IMR-90 (cell line): Measurements from ENCODE around the gene INTS14. TPM values are rescaled to one million over a fixed set of nuclear protein-coding genes. Genes with fewer than 3 reads are reported as not detected.

ENCODE experiments used
- ATAC-seq: fragments of 200-7000 bp; cut with Tn5 transposase; 2 replicates; pipeline ENCODE4 v1.9.1; 2020; ENCODE audit warnings: low read depth, mild to moderate bottlenecking, moderate library complexity
- BruUV-seq: library from RNA; stranded (reverse); fragments of 400-500 nt; replicated peaks from 2 replicates; lab custom pipeline; 2021; lab: Mats Ljungman, UMichigan
- CTCF ChIA-PET: fragments of 300-600 bp; formaldehyde crosslinking; extraction: SDS; loops from one replicate; lab custom pipeline; 2021; ENCODE audit warnings: antibody characterized with exemption; lab: Yijun Ruan, JAX
- POLR2A ChIA-PET: fragments of 300-600 bp; sonication (Branson Sonifier 250); formaldehyde crosslinking; loops from one replicate; lab custom pipeline; 2022; ENCODE audit warnings: antibody characterized with exemption; ENCODE audit not compliant: unreplicated experiment; lab: Charles Lee
- DNase-seq: peaks from one replicate; pipeline ENCODE4 v3.0.0; 2013
- H2AFZ ChIP-seq: replicated peaks from 2 replicates; pipeline ENCODE3; 2013; ENCODE audit warnings: low read length, mild to moderate bottlenecking; ENCODE audit not compliant: poor library complexity
- H2AK5ac ChIP-seq: 2 replicates; pipeline ENCODE4 v1.6.1; 2013; ENCODE audit warnings: low read depth, low read length, inconsistent platforms
- H2AK9ac ChIP-seq: replicated peaks from 2 replicates; pipeline ENCODE3; 2013; ENCODE audit warnings: mild to moderate bottlenecking, low read depth, low read length, moderate library complexity; ENCODE audit not compliant: poor library complexity
- H2BK120ac ChIP-seq: 2 replicates; pipeline ENCODE4 v1.6.1; 2013; ENCODE audit warnings: low read depth, low read length, inconsistent platforms
- H2BK15ac ChIP-seq: 3 replicates; pipeline ENCODE4 v1.6.1; 2013; ENCODE audit warnings: low read depth, low read length, inconsistent platforms
- H2BK20ac ChIP-seq: 2 replicates; pipeline ENCODE4 v1.6.1; 2013; ENCODE audit warnings: low read depth, mild to moderate bottlenecking, inconsistent platforms, low read length, moderate library complexity
- H2BK5ac ChIP-seq: 2 replicates; pipeline ENCODE4 v1.6.1; 2013; ENCODE audit warnings: mild to moderate bottlenecking, low read depth, low read length, inconsistent platforms; ENCODE audit not compliant: poor library complexity, severe bottlenecking
- H3K14ac ChIP-seq: replicated peaks from 2 replicates; pipeline ENCODE4 v1.6.1; 2013; ENCODE audit warnings: low read depth, low read length, inconsistent platforms
- H3K18ac ChIP-seq: 2 replicates; pipeline ENCODE4 v1.6.1; 2013; ENCODE audit warnings: low read depth, low read length, control low read depth
- H3K23ac ChIP-seq: 2 replicates; pipeline ENCODE4 v1.6.1; 2013; ENCODE audit warnings: low read depth, low read length, inconsistent platforms
- H3K27ac ChIP-seq: 2 replicates; pipeline ENCODE4 v1.5.1; 2013; ENCODE audit warnings: mild to moderate bottlenecking, control low read depth, low read length; ENCODE audit not compliant: insufficient read depth
- H3K27me3 ChIP-seq: 2 replicates; pipeline ENCODE4 v1.6.1; 2013; ENCODE audit warnings: low read length; ENCODE audit not compliant: control insufficient read depth, insufficient read depth
- H3K36me3 ChIP-seq: 2 replicates; pipeline ENCODE4 v1.6.1; 2013; ENCODE audit warnings: low read length, mixed read lengths; ENCODE audit not compliant: control insufficient read depth, insufficient read depth
- H3K4ac ChIP-seq: 2 replicates; pipeline ENCODE4 v1.6.1; 2013; ENCODE audit warnings: low read depth, low read length, inconsistent platforms
- H3K4me1 ChIP-seq: 2 replicates; pipeline ENCODE4 v1.6.1; 2013; ENCODE audit warnings: low read length, mixed read lengths; ENCODE audit not compliant: control insufficient read depth, insufficient read depth
- H3K4me2 ChIP-seq: 2 replicates; pipeline ENCODE4 v1.6.1; 2013; ENCODE audit warnings: low read depth, mild to moderate bottlenecking, control low read depth, low read length, moderate library complexity
- H3K4me3 ChIP-seq: 2 replicates; pipeline ENCODE4 v1.5.1; 2013; ENCODE audit warnings: low read depth, mild to moderate bottlenecking, control low read depth, low read length, moderate library complexity; ENCODE audit not compliant: insufficient read depth
- H3K56ac ChIP-seq: 2 replicates; pipeline ENCODE4 v1.6.1; 2013; ENCODE audit warnings: low read length, inconsistent platforms; ENCODE audit not compliant: insufficient read depth; ENCODE audit errors: extremely low read depth
- H3K79me1 ChIP-seq, 2 experiments: 2 replicates each; pipeline ENCODE4 v1.6.1; 2013; ENCODE audit warnings: low read length in 2 of 2, inconsistent platforms in 1 of 2, low read depth in 1 of 2
- H3K9ac ChIP-seq: 2 replicates; pipeline ENCODE4 v1.6.1; 2013; ENCODE audit warnings: low read depth, low read length, control low read depth
- H3K9me1 ChIP-seq: 2 replicates; pipeline ENCODE4 v1.6.1; 2013; ENCODE audit warnings: low read length, inconsistent platforms; ENCODE audit not compliant: insufficient read depth
- H3K9me3 ChIP-seq: 2 replicates; pipeline ENCODE4 v1.6.1; 2013; ENCODE audit warnings: low read length; ENCODE audit not compliant: control insufficient read depth, insufficient read depth
- H4K20me1 ChIP-seq: 2 replicates; pipeline ENCODE4 v1.6.1; 2013; ENCODE audit warnings: low read length, inconsistent platforms; ENCODE audit not compliant: insufficient read depth
- H4K5ac ChIP-seq: 2 replicates; pipeline ENCODE4 v1.6.1; 2013; ENCODE audit warnings: mild to moderate bottlenecking, low read depth, low read length, control low read depth
- H4K8ac ChIP-seq, 2 experiments: 2 replicates each; pipeline ENCODE4 v1.6.1; 2013; ENCODE audit warnings: low read depth in 2 of 2, low read length in 2 of 2, control low read depth in 1 of 2, inconsistent platforms in 1 of 2
- H4K91ac ChIP-seq: 2 replicates; pipeline ENCODE4 v1.6.1; 2013; ENCODE audit warnings: low read depth, low read length, inconsistent platforms; ENCODE audit not compliant: insufficient read depth
- RCOR1 ChIP-seq: IDR thresholded peaks from 2 replicates; pipeline ENCODE4 v1.6.1; 2012; ENCODE audit warnings: mild to moderate bottlenecking, low read length, improper control_type of control experiment; ENCODE audit not compliant: insufficient replicate concordance
- SMC3 ChIP-seq: fragments of 150-350 bp; IDR thresholded peaks from 2 replicates; pipeline ENCODE4 v1.6.1; 2016; ENCODE audit warnings: low read depth, mild to moderate bottlenecking, antibody characterized with exemption, low read length, moderate library complexity
- WGBS, 2 experiments: methylation state at CpG; one replicate each; pipeline versions ENCODE4 v1.1.5 to v1.1.7; 2013; ENCODE audit warnings: missing lambda C conversion rate in 2 of 2; ENCODE audit not compliant: insufficient read length in 1 of 2; ENCODE audit errors: extremely low coverage in 2 of 2; 5-methylcytosine and 5-hydroxymethylcytosine counted together
- dilution Hi-C: fragments of 300-500 bp; cut with HindIII; formaldehyde crosslinking; loops from one replicate; pipeline ENCODE4 v1.14.3; 2018; ENCODE audit warnings: low sequenced_read_pairs; ENCODE audit not compliant: unreplicated experiment
- in situ Hi-C: fragments of 300-500 bp; cut with MboI; formaldehyde crosslinking; loops from 3 replicates; pipeline ENCODE4 v1.14.3; 2019; ENCODE audit warnings: low sequenced_read_pairs, inconsistent platforms, mixed read lengths
- intact Hi-C: fragments of 100-400 bp; cut with micrococcal nuclease; formaldehyde crosslinking; loops from 2 replicates; pipeline ENCODE4 v1.10.0; 2022
- polyA plus RNA-seq, 3 experiments: library from polyadenylated mRNA; depleted of rRNA; stranded (reverse); fragments of >200 nt; gene quantifications; 2 replicates each; pipeline ENCODE4 v1.2.3, GENCODE V29; 2012; ENCODE audit warnings: low replicate concordance in 1 of 3
- total RNA-seq: library from RNA; depleted of rRNA; stranded (reverse); fragments of >200 nt; gene quantifications from 2 replicates; pipeline ENCODE4 v1.2.3, GENCODE V29; 2012
- TF ChIP-seq, protein P1 (sequence below): conservative IDR thresholded peaks from 2 replicates; pipeline ENCODE4 v1.5.1; 2012; ENCODE audit warnings: mild to moderate bottlenecking, low read depth, low read length, improper control_type of control experiment

Gene INTS14
- total and polyA plus RNA-seq, 2 of the 4 experiments (the other 2 are of a cell fraction): 22.9 to 39.5 TPM

DNA sequence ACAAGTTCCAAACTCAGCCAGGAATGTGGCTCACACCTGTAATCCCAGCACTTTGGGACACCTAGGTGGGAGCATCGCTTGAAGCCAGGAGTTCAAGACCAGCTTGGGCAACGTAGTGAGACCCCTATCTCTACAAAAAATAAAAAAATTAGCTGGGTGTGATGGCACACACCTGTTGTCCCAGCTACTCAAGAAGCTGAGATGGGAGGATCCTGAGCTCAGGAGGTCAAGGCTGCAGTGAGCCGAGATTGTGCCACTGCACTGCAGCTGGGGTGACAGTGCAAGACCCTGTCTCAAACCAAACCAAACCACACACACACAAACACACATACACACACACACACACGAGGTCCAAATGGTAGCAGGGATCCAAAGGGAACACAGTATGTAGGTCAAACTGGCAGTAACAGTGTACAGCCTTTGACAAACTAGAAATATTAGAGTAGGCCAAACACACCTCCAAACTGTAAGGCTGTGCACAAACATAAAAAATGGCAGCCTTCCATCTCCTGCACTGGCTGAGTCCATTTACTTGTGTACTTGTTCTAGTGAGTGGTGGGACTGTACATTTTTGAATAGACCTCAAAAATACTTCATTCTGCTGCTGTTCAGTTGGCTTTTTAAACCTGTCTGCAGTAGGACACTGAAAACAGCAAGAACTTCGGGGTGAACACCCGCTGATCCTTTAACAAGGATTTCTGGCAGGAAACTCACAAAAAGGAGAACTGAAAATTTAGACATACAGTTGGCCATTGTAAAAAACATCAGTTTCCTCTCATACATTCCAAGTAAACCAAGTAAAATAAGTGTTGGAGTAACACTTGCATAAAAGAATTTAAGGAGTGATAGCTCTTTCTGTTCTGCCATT lies 33.6 kb downstream of the INTS14 start (continued):
- TF ChIP-seq, protein P1, sequence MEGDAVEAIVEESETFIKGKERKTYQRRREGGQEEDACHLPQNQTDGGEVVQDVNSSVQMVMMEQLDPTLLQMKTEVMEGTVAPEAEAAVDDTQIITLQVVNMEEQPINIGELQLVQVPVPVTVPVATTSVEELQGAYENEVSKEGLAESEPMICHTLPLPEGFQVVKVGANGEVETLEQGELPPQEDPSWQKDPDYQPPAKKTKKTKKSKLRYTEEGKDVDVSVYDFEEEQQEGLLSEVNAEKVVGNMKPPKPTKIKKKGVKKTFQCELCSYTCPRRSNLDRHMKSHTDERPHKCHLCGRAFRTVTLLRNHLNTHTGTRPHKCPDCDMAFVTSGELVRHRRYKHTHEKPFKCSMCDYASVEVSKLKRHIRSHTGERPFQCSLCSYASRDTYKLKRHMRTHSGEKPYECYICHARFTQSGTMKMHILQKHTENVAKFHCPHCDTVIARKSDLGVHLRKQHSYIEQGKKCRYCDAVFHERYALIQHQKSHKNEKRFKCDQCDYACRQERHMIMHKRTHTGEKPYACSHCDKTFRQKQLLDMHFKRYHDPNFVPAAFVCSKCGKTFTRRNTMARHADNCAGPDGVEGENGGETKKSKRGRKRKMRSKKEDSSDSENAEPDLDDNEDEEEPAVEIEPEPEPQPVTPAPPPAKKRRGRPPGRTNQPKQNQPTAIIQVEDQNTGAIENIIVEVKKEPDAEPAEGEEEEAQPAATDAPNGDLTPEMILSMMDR: no peak

DNA sequence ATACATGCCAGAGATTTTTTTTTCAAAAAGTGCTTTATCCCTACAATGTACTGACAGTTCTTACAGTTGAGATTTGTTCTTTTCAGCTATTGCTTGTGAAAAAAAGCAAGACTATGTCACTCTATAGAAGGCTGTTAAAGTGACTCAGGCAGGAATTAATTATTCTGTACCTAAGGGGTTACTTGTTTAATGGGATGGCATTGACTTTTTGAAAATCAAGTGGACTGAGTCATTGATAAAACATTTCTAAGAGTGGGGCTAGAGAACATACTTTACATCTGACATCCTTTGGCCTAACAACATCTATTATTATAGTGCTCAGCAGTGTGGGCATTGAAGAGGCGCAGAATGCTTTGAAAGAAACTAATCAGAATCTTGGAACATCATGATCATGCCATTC lies 34.3 kb downstream of the INTS14 start:
- no peak overlapping the region for H3K14ac ChIP-seq
- H2AK5ac ChIP-seq: no peak overlapping the region
- no peaks in the 10 kb centered on the region for H3K9me3 ChIP-seq
- no peak overlapping the region for H3K9ac ChIP-seq
- ATAC-seq: peak; percentile 41
- TF ChIP-seq RCOR1 (no peak), SMC3 (no peak)
- H2AFZ ChIP-seq: no peak overlapping the region
- DNase-seq: peak; percentile 57
- H3K36me3 ChIP-seq: peaks cover 31% of the 10 kb centered on the region
- dilution Hi-C loops (no loop called here), in situ Hi-C loops (no loop called here), intact Hi-C loops (loop anchor here (5.0 kb wide), 1 partner anchor 169 kb away; no protein-coding TSS in a partner anchor)
- H3K27me3 ChIP-seq: no peaks in the 10 kb centered on the region
- H4K91ac ChIP-seq: no peak overlapping the region
- peaks cover 17% of the 10 kb centered on the region for H3K9me1 ChIP-seq
- no peak overlapping the region for H2BK120ac ChIP-seq
- H3K23ac ChIP-seq: no peak overlapping the region
- no peak overlapping the region for H2AK9ac ChIP-seq
- H3K4me3 ChIP-seq: no peak overlapping the region
- ChIA-PET CTCF (interaction anchor here (0.5 kb wide), 1 partner anchor 328 kb away, joined by 3 read pairs; no protein-coding TSS in a partner anchor), POLR2A (no interaction called here)
- H3K4me1 ChIP-seq: peaks cover 6% of the 10 kb centered on the region
- H3K27ac ChIP-seq: no peak overlapping the region
- H3K4me2 ChIP-seq: no peak overlapping the region
- H3K79me1 ChIP-seq: peaks cover 8 to 17% of the 10 kb centered on the region in 2 experiments; a peak in 3 of 4 replicates
- no peak overlapping the region for H3K18ac ChIP-seq
- WGBS, 2 experiments: no CpG with 5 or more reads among the region's 1 CpG
- no TSS peak for BruUV-seq
- H4K5ac ChIP-seq: no peak overlapping the region
- no peak overlapping the region for H2BK20ac ChIP-seq
- no peak overlapping the region for H3K4ac ChIP-seq
- no peak overlapping the region for H3K56ac ChIP-seq
- H2BK5ac ChIP-seq: no peak overlapping the region
- H2BK15ac ChIP-seq: no peak overlapping the region
- H4K20me1 ChIP-seq: 0 out of 2 replicates have a peak, but pooled peaks cover 3% of the 10 kb centered on the region
- no peak overlapping the region for H4K8ac ChIP-seq
